ENCODE data around the gene TMUB1. TPM values are rescaled to one million over a fixed set of nuclear protein-coding genes. Genes with fewer than 3 reads are reported as not detected.

TMUB1 gene
- total and polyA plus RNA-seq, 9 of the 15 experiments (the other 6 are each of a cell fraction or from before 2014, with no cell fraction given): 0.14 to 241 (median 74.1) TPM

GRCh38 chr7:151057989-151058780, 25.1 kb downstream of the TMUB1 start (continued):
- TF ChIP-seq HINFP (tag; conservative IDR thresholded peaks at IDR 0.05; ENCODE audit: low read depth) (peak; percentile 21; the same call in 1 of the 2 replicates), ZNF639 (CRISPR knock-in tag; conservative IDR thresholded peaks at IDR 0.05 in 1 of 2, IDR thresholded peaks at IDR 0.05 in 1 of 2) (peak in 1 of 2 experiments; percentile 98; a peak in 2 of 4 replicates), ZKSCAN8 (CRISPR knock-in tag; IDR thresholded peaks at IDR 0.05) (no peak), EHMT2 (IDR thresholded peaks at IDR 0.05) (no peak), SETDB1 (IDR thresholded peaks at IDR 0.05; ENCODE audit: low read length) (peak; percentile 7), MCM3 (IDR thresholded peaks at IDR 0.05) (no peak), PRPF4 (IDR thresholded peaks at IDR 0.05; ENCODE audit: insufficient read depth, low read depth, low read length, poor library complexity, severe bottlenecking) (no peak), NFE2 (IDR thresholded peaks at IDR 0.05; ENCODE audit: low read depth) (no peak), CHD1 (IDR thresholded peaks at IDR 0.05; ENCODE audit: low read length) (peak; percentile 57), U2AF1 (optimal IDR thresholded peaks at IDR 0.05; ENCODE audit: low read depth, low read length) (no peak), TBP (optimal IDR thresholded peaks at IDR 0.05; ENCODE audit: low read depth, low read length) (peak; percentile 77), ZNF707 (CRISPR knock-in tag; conservative IDR thresholded peaks at IDR 0.05) (no peak), CCAR2 (IDR thresholded peaks at IDR 0.05; ENCODE audit: low read depth, low read length) (no peak), NFIC (IDR thresholded peaks at IDR 0.05) (peak; percentile 24; the same call in 1 of the 2 replicates), SIX5 (IDR thresholded peaks at IDR 0.05; ENCODE audit: borderline replicate concordance in 1 of 2, insufficient read depth in 1 of 2, low read depth in 1 of 2, low read length in 2 of 2) (peak; percentile 97 to 99), TEAD1 (CRISPR knock-in tag; IDR thresholded peaks at IDR 0.05) (peak; percentile 18 to 80; a peak in 3 of 4 replicates), JUNB (CRISPR knock-in tag; conservative IDR thresholded peaks at IDR 0.05) (0 out of 2 replicates have a peak, but pooled peaks have one; percentile 24), EGR1 (conservative IDR thresholded peaks at IDR 0.05) (peak; percentile 61), SLC30A9 (CRISPR knock-in tag; IDR thresholded peaks at IDR 0.05) (no peak), ZBTB2 (IDR thresholded peaks at IDR 0.05) (peak; percentile 20; the same call in 1 of the 2 replicates), L3MBTL2 (IDR thresholded peaks at IDR 0.05) (peak; percentile 80), MTA1 (IDR thresholded peaks at IDR 0.05; ENCODE audit: borderline replicate concordance) (peak; percentile 76; the same call in 1 of the 2 replicates), JUND (IDR thresholded peaks at IDR 0.05; ENCODE audit: borderline replicate concordance, low read depth, low read length) (peak; percentile 73), JUND (tag; IDR thresholded peaks at IDR 0.05; ENCODE audit: borderline replicate concordance, low read depth, low read length) (peak; percentile 87; the same call in 2 of the 3 replicates), ZBTB1 (CRISPR knock-in tag; IDR thresholded peaks at IDR 0.05; ENCODE audit: borderline replicate concordance, low read depth) (peak; percentile 65; the same call in 1 of the 2 replicates)

All from K562 (cell line).